ENCODE results near the gene GNL1.

The GNL1 gene

GRCh38 chr6:30510419-30511168, 45.7 kb downstream of the GNL1 start:
- no peaks in the 10 kb centered on the region for H3K4me1 ChIP-seq (ENCODE audit: control insufficient read depth, insufficient read depth, low read length)
- ChIA-PET POLR2A (no interaction called here), CTCF (interaction anchor here (0.5 to 3.5 kb wide), 10 partner anchors 17 to 577 kb away, joined by 3 to 33 read pairs (median 6); no protein-coding TSS in a partner anchor)
- TF ChIP-seq HOXA7 (CRISPR knock-in tag; IDR thresholded peaks at IDR 0.05; ENCODE audit: borderline replicate concordance) (no peak), ZNF510 (tag by site-specific recombination; IDR thresholded peaks at IDR 0.05; ENCODE audit: insufficient replicate concordance) (no peak), ZNF121 (tag by site-specific recombination; IDR thresholded peaks at IDR 0.05) (0 out of 2 replicates have a peak, but pooled peaks have one; percentile 34), ZBTB48 (tag by site-specific recombination; IDR thresholded peaks at IDR 0.05) (no peak), SCRT2 (tag by site-specific recombination; IDR thresholded peaks at IDR 0.05) (no peak), ZNF501 (tag by site-specific recombination; IDR thresholded peaks at IDR 0.05) (no peak), ATF2 (tag by site-specific recombination; IDR thresholded peaks at IDR 0.05; ENCODE audit: low read depth) (no peak), ZNF558 (tag by site-specific recombination; IDR thresholded peaks at IDR 0.05) (no peak), SP7 (tag by site-specific recombination; IDR thresholded peaks at IDR 0.05) (no peak), ZNF449 (tag by site-specific recombination; IDR thresholded peaks at IDR 0.05) (peak; percentile 61), ZNF513 (tag by site-specific recombination; IDR thresholded peaks at IDR 0.05) (no peak), MYNN (tag by site-specific recombination; IDR thresholded peaks at IDR 0.05; ENCODE audit: borderline replicate concordance) (no peak), ZNF133 (tag by site-specific recombination; IDR thresholded peaks at IDR 0.05) (no peak), ZNF169 (tag by site-specific recombination; IDR thresholded peaks at IDR 0.05) (no peak), ZNF184 (tag by site-specific recombination; IDR thresholded peaks at IDR 0.05) (no peak)
- TF ChIP-seq, protein P1, sequence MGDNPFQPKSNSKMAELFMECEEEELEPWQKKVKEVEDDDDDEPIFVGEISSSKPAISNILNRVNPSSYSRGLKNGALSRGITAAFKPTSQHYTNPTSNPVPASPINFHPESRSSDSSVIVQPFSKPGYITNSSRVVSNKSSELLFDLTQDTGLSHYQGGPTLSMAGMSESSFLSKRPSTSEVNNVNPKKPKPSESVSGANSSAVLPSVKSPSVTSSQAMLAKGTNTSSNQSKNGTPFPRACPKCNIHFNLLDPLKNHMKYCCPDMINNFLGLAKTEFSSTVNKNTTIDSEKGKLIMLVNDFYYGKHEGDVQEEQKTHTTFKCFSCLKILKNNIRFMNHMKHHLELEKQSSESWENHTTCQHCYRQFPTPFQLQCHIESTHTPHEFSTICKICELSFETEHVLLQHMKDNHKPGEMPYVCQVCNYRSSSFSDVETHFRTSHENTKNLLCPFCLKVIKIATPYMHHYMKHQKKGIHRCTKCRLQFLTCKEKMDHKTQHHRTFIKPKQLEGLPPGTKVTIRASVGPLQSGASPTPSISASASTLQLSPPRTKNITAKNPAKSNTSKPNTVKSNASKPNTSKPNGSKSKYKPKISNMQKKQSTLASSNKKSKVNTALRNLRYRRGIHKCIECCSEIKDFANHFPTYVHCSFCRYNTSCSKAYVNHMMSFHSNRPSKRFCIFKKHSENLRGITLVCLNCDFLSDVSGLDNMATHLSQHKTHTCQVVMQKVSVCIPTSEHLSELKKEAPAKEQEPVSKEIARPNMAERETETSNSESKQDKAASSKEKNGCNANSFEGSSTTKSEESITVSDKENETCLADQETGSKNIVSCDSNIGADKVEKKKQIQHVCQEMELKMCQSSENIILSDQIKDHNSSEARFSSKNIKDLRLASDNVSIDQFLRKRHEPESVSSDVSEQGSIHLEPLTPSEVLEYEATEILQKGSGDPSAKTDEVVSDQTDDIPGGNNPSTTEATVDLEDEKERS (tag by site-specific recombination; IDR thresholded peaks at IDR 0.05) = no peak
- no peaks in the 10 kb centered on the region for H3K9me3 ChIP-seq (ENCODE audit: control insufficient read depth, insufficient read depth, low read depth, low read length)
- H3K36me3 ChIP-seq (ENCODE audit: control insufficient read depth in 2 of 2, insufficient read depth in 1 of 2, low read length in 2 of 2) = no peaks in the 10 kb centered on the region
- H3K27ac ChIP-seq (ENCODE audit: extremely low read depth, low read depth, low read length) = no peak overlapping the region
- H3K4me3 ChIP-seq (ENCODE audit: low read depth, low read length) = no peak overlapping the region

All from HEK293 (cell line).